HG03439 (cell line): ENCODE data around the gene ST3GAL5.

Experiments
- ATAC-seq: cut with Tn5 transposase; IDR thresholded peaks from one replicate; pipeline ENCODE4 v1.9.1; 2021; ENCODE audit warnings: mild to moderate bottlenecking, moderate library complexity; ENCODE audit not compliant: unreplicated experiment

The ST3GAL5 gene

GRCh38 chr2:85811180-85812093, 77.4 kb downstream of the ST3GAL5 start:
- ATAC-seq: no peak

- no peak for ATAC-seq
Measured at GRCh38 chr2:85810371-85811179, 78.2 kb downstream of the ST3GAL5 start.

DNA sequence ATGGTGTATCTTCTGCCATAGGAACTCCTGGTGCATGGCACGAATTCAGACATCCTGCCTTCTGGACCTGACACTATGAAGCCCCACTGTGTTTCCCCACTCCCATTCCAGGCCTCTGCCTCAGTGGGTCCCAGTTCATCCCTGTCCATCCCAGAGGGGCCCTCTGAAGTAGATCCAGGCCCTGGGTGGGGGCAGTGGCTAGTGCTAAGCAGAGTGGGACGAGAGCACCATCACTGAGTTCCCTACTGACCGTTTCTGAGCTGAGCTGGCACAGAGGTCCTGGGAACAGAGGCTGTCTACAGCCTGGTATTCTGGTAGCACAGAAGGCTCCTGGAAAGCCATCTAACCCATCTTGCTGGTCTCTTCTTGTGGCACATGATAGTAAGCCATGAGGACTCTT, 81.0 kb downstream of the ST3GAL5 start:
- ATAC-seq: no peak

GRCh38 chr2:85806358-85807118, 82.3 kb downstream of the ST3GAL5 start:
- no peak for ATAC-seq

DNA sequence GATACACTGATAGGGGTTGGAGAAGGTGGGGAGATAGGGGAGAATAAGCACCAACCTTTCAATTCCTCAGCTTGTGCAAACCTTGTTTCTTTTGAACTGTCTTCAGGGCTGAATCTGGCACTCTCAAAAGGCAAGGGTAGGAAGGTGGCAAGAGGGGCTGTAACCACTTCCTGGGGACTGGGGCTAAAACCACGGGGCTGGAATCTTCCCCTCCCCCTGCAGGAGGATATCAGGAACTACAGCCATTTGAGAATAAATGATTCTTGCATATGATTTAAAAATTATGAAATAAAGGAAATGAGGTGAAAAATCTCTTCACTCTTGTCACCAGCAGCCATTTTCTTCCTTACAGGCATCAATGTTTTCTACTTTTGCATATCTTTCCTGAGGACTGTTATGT, 84.2 kb downstream of the ST3GAL5 start:
- ATAC-seq: no peak

DNA sequence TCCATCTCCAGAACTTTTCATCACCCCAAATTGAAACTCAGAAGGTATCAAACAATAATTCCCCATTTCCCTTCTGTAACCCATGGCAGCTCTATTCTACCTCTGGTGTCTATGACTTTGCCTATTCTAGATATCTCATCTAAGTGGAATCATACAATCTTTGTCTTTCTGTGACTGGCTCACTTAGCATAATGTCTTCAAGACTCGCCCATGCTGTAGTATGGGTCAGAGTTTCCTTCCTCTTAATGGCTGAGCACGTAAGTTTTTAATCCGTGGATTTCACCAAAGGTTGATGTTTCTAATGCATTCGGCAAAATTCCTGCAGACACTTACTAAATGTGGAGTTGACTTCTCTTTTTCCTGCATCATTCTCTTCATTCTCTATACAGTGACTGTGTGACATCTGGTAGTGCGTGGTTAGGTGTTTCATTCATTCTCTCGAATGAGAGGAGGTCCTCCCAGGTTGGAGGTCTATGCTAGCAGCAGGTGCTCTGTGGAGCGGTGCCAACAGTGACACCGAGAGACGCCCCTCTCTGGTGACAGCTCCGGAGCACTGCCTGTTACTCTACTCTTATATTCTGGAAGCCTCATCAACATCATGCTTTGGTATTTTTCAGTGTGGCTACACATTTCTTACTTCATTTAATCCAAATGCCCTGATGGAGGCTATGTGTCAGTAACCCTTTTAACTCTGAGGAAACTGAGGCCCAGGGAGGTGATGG, 84.9 kb downstream of the ST3GAL5 start:
- ATAC-seq: no peak

DNA sequence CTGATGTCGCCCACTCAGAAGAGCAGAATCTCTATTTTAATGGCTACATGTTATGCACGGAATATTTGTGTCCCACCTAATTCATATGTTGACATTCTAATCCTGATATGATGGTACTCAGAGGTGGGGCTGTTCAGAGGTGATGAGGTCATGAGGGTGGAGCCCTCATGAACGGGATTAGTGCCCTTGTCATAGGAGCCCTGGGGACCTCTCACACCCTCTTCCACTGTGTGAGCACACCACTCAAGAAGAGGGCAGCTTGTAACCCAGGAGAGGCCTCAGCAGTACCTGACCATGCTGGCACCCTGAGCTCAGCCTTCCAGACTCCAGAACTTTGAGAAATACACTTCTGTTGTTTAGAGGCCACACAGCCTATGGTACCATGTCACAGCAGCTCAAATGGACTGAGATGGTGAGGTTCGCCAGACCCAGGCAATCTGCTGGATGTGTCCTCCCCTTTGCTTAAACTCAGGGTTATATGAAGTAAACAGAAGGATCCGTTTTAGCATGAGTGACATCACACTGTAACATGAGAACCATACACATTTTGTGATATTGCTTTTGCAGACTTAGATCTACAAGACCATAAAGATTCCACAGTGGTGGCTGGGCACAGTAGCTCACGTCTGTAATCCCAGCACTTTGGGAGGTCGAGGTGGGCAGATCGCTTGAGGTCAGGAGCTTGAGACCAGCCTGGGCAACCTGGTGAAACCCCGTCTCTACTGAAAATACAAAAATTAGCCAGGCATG, 86.3 kb downstream of the ST3GAL5 start:
- no peak for ATAC-seq

DNA sequence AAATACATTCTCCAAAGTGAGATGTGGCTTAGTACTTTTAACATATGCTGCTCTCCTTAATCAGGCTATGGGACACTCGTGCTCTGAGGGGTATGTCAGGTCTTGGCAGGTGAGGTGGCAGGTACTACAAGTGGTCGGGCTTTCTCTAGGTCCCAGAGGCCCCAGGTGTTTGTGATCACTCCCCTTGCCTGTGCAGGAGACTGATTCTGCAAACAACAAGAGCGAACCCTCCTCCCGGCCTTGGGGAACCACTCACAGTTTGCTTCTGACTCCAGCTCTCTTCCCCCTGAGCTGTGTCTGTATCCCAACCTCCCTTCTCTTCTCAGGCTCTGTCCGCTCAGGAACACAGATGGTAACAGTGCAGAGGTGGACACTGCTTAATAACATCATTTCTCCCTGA, 86.9 kb downstream of the ST3GAL5 start:
- no peak for ATAC-seq

DNA sequence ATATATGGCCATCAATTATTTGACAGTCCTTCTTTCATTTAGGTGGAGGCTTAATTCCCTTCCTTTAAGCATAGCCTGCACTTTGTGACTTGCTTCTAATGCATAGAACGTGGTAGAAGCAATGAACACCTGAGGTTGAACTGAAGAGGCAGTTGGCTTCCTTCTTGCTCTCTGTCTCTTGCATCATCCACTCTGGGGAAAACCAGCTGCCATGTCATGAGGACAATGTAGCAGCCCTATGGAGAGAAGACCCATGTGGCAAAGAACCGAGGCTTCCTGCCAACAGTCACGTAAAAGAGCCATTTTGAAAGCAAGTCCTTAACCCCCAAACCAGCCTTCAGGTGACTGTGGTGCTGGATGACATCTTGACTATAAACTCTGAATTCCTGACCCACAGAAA, 88.2 kb downstream of the ST3GAL5 start:
- no peak for ATAC-seq

DNA sequence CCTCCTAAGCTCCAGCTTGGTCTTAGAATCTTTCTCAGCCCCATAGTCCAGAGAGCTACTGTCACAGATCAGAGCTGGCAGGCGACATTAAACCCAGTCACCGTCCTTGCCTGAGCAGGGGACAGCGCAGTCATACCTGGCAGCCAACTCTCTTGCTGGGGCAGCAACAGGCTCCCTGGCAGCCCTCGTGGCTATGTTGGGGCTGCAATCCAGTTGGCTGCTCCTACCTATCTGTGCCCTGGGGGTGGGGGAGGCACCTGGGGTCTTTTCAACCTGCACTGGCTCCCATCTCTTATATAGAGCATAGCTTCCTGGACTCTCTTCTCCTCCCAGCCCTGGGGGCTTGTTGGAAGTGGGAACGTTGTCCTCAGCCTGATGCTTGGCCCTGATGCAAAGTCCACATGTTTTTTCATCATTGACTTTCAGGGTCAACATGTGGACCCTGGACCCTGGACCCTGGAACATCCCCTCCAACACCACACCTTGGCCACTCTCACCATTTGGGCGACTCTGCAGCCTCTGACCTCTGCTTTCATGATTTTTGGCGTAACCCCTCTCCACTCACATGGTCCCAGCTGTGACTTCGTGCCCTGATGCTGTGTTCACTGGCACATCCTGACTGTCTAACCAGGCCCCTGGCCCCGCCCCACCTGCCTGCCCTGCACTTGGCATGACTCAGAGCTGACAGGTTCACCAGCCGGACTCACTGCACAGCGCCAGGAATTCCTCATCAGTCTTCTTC, 89.4 kb downstream of the ST3GAL5 start:
- no peak for ATAC-seq

GRCh38 chr2:85797921-85798320, 90.9 kb downstream of the ST3GAL5 start:
- no peak for ATAC-seq

DNA sequence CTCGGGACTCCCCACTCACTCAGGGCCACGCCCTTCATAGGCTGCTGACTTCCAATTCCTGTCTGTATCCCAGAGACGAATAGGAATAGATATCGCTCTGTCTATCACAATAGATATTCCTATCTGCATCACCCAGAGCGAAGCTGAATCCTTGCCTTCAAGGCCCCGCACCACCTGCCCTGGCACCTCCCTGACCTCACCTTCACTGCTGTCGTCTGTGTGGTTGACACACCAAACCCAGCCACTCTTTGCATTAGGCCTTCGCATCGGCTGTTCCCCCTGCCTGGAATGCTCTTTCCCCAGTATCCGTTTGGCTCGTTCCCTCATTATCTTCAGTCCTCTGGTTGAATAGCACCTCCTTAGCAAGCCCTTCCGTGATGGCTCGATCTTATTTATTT, 91.5 kb downstream of the ST3GAL5 start:
- no peak for ATAC-seq

GRCh38 chr2:85796341-85797262, 92.2 kb downstream of the ST3GAL5 start:
- no peak for ATAC-seq

DNA sequence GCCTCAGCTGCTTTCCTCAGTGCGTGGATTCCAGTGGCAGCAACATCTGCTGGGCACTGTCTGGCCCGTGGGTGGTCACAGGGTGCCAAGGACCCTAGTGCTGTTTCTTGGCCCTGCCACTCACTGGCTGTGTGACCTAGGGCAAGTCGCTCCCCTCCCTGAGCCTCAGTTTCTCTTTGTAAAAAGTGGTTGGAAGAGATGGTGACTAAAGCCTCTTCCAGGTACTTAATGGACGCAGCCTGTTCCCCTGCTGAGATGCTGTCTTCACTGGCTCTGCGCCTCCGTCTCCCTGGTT, 92.8 kb downstream of the ST3GAL5 start:
- no peak for ATAC-seq

DNA sequence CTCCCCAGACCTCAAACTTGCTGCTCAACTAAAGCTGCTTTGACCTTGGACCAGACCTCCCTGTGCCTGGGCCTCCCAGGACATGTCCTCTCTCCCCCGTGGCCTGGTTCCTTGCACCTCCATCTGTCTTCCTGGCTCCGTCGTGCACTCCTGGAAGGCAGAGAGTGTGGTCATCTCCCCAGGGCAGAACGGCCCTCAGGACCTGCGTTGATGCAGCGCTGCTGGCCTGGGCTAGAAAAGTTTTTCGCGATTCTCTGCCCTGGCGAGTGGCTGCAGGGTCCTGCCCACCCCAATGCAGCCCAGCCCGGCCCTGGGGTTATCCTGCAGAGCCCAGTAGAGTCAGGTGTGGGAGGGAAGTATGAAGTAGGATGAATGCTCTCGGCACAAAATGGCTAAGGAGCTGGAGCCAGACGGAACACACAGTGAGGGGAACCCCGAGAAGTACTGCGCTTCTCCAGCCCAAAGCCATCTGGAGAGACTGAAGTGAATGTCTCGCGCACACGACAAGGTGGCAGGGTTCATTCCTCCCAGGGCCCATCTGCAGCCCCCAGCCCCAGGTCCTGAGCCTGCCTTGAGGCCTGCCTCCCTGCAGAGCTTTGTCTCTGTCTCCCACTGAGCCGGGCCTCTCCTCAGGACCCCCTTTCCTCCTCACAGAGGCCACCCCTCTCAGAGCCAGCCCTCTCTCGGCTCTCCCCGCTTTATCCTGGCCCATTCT, 93.3 kb downstream of the ST3GAL5 start:
- ATAC-seq: no peak

DNA sequence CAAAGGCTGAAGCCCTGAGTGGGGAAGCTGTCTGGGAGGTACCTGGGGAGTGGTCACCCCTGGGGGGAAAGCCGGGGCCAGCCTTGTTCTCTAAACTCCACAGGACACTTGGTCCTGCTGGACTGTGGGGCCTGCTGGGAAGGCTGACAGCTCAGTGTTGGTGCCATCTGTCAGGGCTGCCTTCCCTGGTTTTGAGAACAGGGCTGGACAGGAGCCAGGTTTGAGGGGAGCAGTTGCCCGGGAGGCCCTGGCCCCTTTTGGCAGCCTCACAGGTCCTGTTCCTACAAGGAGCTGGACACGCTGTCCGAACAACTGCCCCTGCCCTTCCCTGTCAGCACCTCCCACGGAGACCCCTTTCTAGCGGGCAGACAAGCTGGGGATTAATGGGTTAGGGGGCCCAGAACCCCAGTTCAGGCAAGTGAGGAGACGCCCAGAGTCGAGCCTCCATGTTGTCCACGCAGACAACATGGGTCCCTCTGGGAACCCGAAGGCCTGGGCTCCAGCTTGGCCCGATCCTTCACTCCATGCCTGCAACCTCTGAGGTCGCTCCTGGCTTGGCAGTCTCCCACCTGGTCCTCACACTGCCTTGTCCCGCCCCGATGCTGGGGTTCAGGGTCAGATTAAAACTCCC, 94.2 kb downstream of the ST3GAL5 start:
- no peak for ATAC-seq

GRCh38 chr2:85794038-85794441, 94.8 kb downstream of the ST3GAL5 start:
- no peak for ATAC-seq
